Measurements from ENCODE around the gene NDC1. TPM values are rescaled to one million over a fixed set of nuclear protein-coding genes. Genes with fewer than 3 reads are reported as not detected.

Gene NDC1
- total and polyA plus RNA-seq, 2 donors (not counting 3 experiments of a cell fraction or from before 2014, with no cell fraction given), result 23.2 to 29.2 TPM

GRCh38 chr1:53862507-53862906 lies 24.4 kb upstream of the NDC1 start:
- Histone ChIP-seq H3K9ac (replicated peaks; ENCODE audit: extremely low read depth, insufficient read depth, low read length) (no peak overlapping the region), H3K9me3 (replicated peaks; ENCODE audit: control insufficient read depth, insufficient read depth, low read length) (no peaks in the 10 kb centered on the region), H3K27ac (ENCODE audit: insufficient read depth, low read depth, low read length) (no peak overlapping the region), H3K4me3 (replicated peaks in 1 of 3; ENCODE audit: insufficient read depth in 1 of 3, low read depth in 1 of 3, low read length in 3 of 3) (no peak overlapping the region), H3K79me2 (ENCODE audit: control insufficient read depth, insufficient read depth, low read length) (no peaks in the 10 kb centered on the region), H3K4me2 (ENCODE audit: insufficient read depth, low read length) (no peak overlapping the region), H4K20me1 (replicated peaks; ENCODE audit: control insufficient read depth, extremely low read depth, insufficient read depth, low read length) (no peaks in the 10 kb centered on the region), H3K27me3 (ENCODE audit: control insufficient read depth in 2 of 2, insufficient read depth in 2 of 2, low read length in 2 of 2) (no peaks in the 10 kb centered on the region), H3K4me1 (ENCODE audit: control insufficient read depth, extremely low read depth, insufficient read depth, low read length) (no peaks in the 10 kb centered on the region), H3K9me1 (replicated peaks; ENCODE audit: control insufficient read depth, extremely low read depth, insufficient read depth, low read length) (no peaks in the 10 kb centered on the region), H3K36me3 (ENCODE audit: control insufficient read depth in 2 of 2, extremely low read depth in 1 of 2, insufficient read depth in 2 of 2, low read length in 2 of 2) (peaks cover 0 to 5% of the 10 kb centered on the region in 2 experiments), H2AFZ (ENCODE audit: low read depth, low read length) (no peak overlapping the region)
- intact Hi-C loops (cut with micrococcal nuclease), result loop anchor here (5.0 kb wide), 1 partner anchor 950 kb away; no protein-coding TSS in a partner anchor
- ChIA-PET CTCF (interaction anchor here (1.0 to 5.7 kb wide), 6 partner anchors 9 to 97 kb away, joined by 3 to 81 read pairs (median 10); no protein-coding TSS in a partner anchor), POLR2A (no interaction called here)
- no TSS peak for BruUV-seq (replicated peaks)
- FAIRE-seq (no peak), DNase-seq (ENCODE audit: low read depth, low spot score) (no peak)
- TF ChIP-seq POLR2AphosphoS5 (IDR thresholded peaks at IDR 0.05; ENCODE audit: insufficient read depth, low read depth, low read length) (no peak), CTCF (IDR thresholded peaks at IDR 0.05; ENCODE audit: extremely low read depth in 1 of 2, insufficient read depth in 1 of 2, low read depth in 1 of 2, low read length in 2 of 2) (no peak), MYC (IDR thresholded peaks at IDR 0.05; ENCODE audit: low read depth, low read length) (no peak), JUN (IDR thresholded peaks at IDR 0.05; ENCODE audit: borderline replicate concordance, insufficient read depth, insufficient read length, low read depth) (no peak), GATA2 (IDR thresholded peaks at IDR 0.05; ENCODE audit: insufficient read depth, insufficient read length, low read depth, low read length) (no peak), EZH2 (IDR thresholded peaks at IDR 0.05; ENCODE audit: borderline replicate concordance, low read depth, low read length, severe bottlenecking) (no peak), POLR2A (IDR thresholded peaks at IDR 0.05; ENCODE audit: low read depth, low read length) (no peak), FOS (IDR thresholded peaks at IDR 0.05; ENCODE audit: borderline replicate concordance, insufficient read depth, low read length) (no peak)
- TF ChIP-seq, protein P1, sequence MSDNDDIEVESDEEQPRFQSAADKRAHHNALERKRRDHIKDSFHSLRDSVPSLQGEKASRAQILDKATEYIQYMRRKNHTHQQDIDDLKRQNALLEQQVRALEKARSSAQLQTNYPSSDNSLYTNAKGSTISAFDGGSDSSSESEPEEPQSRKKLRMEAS (IDR thresholded peaks at IDR 0.05; ENCODE audit: insufficient read depth, insufficient read length), result no peak
- dilution Hi-C loops (cut with MboI; ENCODE audit: extremely low pct_ligation_motif_present, low sequenced_read_pairs), result no loop called here

All from endothelial cell of umbilical vein (primary cell).